Endothelial cell (in vitro differentiated cells): Measurements from ENCODE around the gene MRPL38. TPM values are rescaled to one million over a fixed set of nuclear protein-coding genes. Genes with fewer than 3 reads are reported as not detected.

ENCODE experiments used
- DNase-seq: peaks from one replicate; pipeline ENCODE4 v3.0.0; 2021; ENCODE audit warnings: low spot score
- H3K27ac Mint-ChIP-seq: one replicate; pipeline ENCODE4 v1.8.0; 2021; ENCODE audit warnings: mixed read lengths, inconsistent platforms; ENCODE audit not compliant: unreplicated experiment
- H3K27me3 Mint-ChIP-seq: one replicate; pipeline ENCODE4 v1.8.0; 2021; ENCODE audit warnings: mild to moderate bottlenecking, moderate library complexity, mixed read lengths, inconsistent platforms; ENCODE audit not compliant: unreplicated experiment
- H3K36me3 Mint-ChIP-seq: one replicate; pipeline ENCODE4 v1.8.0; 2021; ENCODE audit warnings: mild to moderate bottlenecking, low read depth, mixed read lengths, inconsistent platforms; ENCODE audit not compliant: unreplicated experiment
- H3K4me1 Mint-ChIP-seq: one replicate; pipeline ENCODE4 v1.8.0; 2021; ENCODE audit warnings: mild to moderate bottlenecking, mixed read lengths, inconsistent platforms; ENCODE audit not compliant: unreplicated experiment
- H3K4me3 Mint-ChIP-seq: one replicate; pipeline ENCODE4 v1.8.0; 2021; ENCODE audit warnings: mild to moderate bottlenecking, mixed read lengths, inconsistent platforms; ENCODE audit not compliant: unreplicated experiment
- H3K9me3 Mint-ChIP-seq: one replicate; pipeline ENCODE4 v1.8.0; 2021; ENCODE audit warnings: mixed read lengths, inconsistent platforms; ENCODE audit not compliant: unreplicated experiment
- total RNA-seq: library from RNA; stranded (reverse); fragmentation: NEBNext Ultra II Directional; extraction: Animal tissue kit (Norgen Biotek cat#: 25700); gene quantifications from one replicate; pipeline ENCODE4 v1.2.1, GENCODE V29; 2021; ENCODE audit not compliant: unreplicated experiment
- TF ChIP-seq, protein P1 (sequence below): fragments of 200-600 bp; sonication (generic); IDR thresholded peaks from one replicate; pipeline ENCODE4 v1.5.0; 2021; ENCODE audit warnings: antibody characterized with exemption; ENCODE audit not compliant: unreplicated experiment

The MRPL38 gene
- total RNA-seq, 1 donor from 2014 or later, result 78.2 TPM

DNA sequence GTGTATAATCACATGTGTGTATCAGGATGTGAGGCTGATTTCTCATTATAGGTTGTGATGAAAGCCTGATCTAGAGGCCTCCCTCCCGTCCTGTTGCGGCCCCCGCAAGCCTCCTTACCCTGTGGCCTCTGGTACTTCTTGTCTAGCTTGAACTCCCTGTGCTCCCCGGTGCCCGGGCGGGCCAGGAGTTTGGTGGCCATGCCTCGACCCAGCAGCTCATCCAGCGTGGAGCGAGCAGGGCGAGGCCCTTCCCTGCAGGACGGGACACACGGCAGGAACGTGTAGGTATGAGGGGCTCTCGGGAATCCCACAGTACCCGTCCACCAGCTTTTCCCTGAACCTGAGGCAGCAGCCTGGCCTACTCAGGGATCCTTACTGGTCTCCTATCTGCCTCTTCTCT is 21.2 kb upstream of the MRPL38 start:
- DNase-seq, result no peak
- H3K9me3 Mint-ChIP-seq, result no peaks in the 10 kb centered on the region
- no peaks in the 10 kb centered on the region for H3K4me1 Mint-ChIP-seq
- H3K4me3 Mint-ChIP-seq, result no peak overlapping the region
- TF ChIP-seq, protein P1, sequence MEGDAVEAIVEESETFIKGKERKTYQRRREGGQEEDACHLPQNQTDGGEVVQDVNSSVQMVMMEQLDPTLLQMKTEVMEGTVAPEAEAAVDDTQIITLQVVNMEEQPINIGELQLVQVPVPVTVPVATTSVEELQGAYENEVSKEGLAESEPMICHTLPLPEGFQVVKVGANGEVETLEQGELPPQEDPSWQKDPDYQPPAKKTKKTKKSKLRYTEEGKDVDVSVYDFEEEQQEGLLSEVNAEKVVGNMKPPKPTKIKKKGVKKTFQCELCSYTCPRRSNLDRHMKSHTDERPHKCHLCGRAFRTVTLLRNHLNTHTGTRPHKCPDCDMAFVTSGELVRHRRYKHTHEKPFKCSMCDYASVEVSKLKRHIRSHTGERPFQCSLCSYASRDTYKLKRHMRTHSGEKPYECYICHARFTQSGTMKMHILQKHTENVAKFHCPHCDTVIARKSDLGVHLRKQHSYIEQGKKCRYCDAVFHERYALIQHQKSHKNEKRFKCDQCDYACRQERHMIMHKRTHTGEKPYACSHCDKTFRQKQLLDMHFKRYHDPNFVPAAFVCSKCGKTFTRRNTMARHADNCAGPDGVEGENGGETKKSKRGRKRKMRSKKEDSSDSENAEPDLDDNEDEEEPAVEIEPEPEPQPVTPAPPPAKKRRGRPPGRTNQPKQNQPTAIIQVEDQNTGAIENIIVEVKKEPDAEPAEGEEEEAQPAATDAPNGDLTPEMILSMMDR, result no peak
- H3K36me3 Mint-ChIP-seq, result peaks cover 5% of the 10 kb centered on the region
- H3K27me3 Mint-ChIP-seq, result peaks cover 6% of the 10 kb centered on the region
- H3K27ac Mint-ChIP-seq, result no peak overlapping the region

DNA sequence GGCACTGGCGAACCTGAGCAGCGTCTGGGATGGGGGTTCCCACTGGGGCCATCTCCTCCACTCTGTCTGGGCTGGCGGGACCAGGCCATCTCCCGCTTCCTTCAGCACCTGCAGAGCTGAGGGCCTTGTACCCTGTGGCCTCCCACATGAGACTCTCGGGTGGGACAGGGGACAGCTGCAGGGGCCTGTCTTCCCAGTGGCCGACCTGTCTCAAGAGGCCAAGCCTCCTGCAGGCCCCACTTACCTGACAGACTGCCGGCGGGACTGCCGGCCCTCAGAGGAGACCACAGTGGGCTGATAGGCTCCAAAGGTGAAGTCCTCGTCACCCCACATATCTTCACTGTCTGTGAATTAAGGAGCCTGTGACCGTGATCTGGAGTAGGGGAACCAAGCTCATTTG is 20.4 kb upstream of the MRPL38 start:
- no peak overlapping the region for H3K27ac Mint-ChIP-seq
- peaks cover 5% of the 10 kb centered on the region for H3K36me3 Mint-ChIP-seq
- H3K4me1 Mint-ChIP-seq, result no peaks in the 10 kb centered on the region
- peaks cover 6% of the 10 kb centered on the region for H3K27me3 Mint-ChIP-seq
- DNase-seq, result no peak
- TF ChIP-seq, protein P1, result no peak
- H3K4me3 Mint-ChIP-seq, result no peak overlapping the region
- H3K9me3 Mint-ChIP-seq, result no peaks in the 10 kb centered on the region

DNA sequence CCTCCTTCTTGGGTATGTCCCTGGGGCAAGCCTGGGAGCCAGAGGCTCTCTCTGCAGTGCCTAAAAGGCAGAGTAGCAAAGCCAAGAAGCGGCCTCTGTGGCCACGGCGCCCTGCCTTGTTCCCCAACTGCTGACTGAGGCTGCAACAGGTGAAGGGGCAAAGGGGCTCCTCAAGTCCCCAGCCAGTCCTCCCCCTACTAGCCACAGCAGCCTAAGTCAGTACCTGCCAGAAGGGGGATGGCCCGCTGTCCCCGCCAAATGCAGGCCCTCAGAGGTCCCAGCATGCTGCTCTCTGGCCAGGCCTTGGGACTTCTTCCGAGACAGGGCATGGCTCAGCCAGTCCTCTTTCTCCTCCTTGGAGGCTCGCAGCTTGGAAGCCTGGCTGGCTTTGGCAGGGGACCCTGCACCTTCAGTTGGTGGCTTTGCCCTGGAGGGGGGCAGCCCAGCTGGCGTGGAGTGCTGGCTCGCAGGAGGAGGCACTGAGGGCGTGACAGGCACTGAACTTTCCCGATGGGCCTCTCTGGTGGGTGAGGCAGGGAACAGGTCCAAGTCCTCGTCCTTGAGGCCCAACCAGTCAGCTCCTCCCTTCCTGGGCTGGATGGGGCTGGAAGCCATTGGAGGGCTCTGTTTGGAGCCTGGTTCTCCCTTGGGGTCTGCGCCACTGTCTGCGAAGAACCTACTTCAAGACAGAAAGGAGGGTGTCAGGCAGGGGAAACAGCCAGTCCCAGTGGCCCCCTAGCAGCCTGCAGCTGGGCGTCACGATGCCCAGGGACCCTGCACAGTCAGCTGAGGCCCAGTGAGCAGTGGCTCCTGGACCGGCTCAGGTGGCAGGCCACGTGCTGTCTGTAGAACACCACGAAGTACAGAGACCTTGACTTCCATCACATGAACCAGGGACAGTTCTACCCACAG is 18.5 kb upstream of the MRPL38 start:
- peaks cover 8% of the 10 kb centered on the region for H3K27me3 Mint-ChIP-seq
- TF ChIP-seq, protein P1, result no peak
- no peak for DNase-seq

DNA sequence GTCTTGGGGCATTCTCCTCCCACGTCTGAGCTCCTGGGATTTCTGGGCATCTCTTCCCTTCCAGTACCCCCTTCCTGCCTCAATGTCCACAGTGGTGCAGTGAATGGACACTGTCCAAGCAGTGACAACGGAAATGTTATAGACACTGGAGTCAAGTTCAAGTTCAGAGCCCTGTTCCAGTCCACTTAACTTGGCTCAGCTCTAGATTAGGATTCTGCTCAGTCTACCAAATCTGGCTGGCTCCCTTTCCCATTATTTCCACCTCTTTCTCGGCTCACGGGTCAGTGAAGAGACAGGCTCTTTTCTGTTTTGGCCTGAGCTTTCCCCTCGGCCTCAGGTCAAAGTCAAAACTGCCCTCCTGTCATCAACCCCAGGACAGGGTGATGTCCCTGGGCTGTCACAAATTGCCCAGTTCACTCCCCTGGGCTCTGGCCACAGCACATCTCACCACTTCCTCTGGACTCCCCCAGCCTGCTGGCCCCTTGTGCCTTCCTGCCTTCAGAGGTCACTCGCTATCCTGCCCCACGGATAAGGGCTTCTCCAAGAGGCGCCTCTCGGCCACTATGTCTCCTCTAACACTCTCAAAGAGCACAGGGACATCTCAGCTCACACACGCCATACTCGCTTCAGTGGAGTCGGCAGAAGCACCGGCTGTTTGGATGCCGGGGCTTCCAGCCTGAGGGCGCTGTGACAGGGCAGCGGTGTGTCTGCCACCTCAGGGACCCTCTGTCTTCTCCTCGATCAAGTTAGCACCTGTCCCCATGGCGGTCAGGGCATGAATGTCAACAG is 17.7 kb upstream of the MRPL38 start:
- Mint-ChIP-seq H3K27me3 (peaks cover 6% of the 10 kb centered on the region), H3K36me3 (peaks cover 5% of the 10 kb centered on the region), H3K9me3 (no peaks in the 10 kb centered on the region), H3K4me3 (no peak overlapping the region), H3K27ac (no peak overlapping the region), H3K4me1 (no peaks in the 10 kb centered on the region)
- no peak for DNase-seq
- TF ChIP-seq, protein P1, result no peak

More for the DNA sequence above, 18.5 kb upstream of the MRPL38 start:
- no peaks in the 10 kb centered on the region for H3K4me1 Mint-ChIP-seq
- no peak overlapping the region for H3K27ac Mint-ChIP-seq
- no peak overlapping the region for H3K4me3 Mint-ChIP-seq
- H3K36me3 Mint-ChIP-seq, result peaks cover 5% of the 10 kb centered on the region
- no peaks in the 10 kb centered on the region for H3K9me3 Mint-ChIP-seq

DNA sequence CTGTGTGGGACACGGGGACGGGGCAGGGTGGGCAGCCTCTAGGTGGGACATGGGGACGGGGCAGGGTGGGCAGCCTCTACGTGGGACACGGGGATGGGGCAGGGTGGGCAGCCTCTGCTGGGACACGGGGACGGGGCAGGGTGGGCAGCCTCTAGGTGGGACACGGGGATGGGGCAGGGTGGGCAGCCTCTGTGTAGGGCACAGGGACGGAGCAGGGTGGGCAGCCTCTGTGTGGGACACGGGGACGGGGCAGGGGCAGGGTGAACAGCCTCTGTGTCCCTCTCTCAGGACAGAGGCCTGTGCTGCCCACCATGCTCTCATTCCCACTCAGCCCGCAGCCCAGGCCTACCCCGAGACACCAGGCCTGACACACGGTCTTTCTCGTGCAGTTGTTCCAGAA is 16.9 kb upstream of the MRPL38 start:
- Mint-ChIP-seq H3K27me3 (peaks cover 6% of the 10 kb centered on the region), H3K36me3 (peaks cover 7% of the 10 kb centered on the region), H3K4me1 (peaks cover 3% of the 10 kb centered on the region), H3K4me3 (no peak overlapping the region), H3K27ac (no peak overlapping the region), H3K9me3 (no peaks in the 10 kb centered on the region)
- DNase-seq, result no peak
- TF ChIP-seq, protein P1, result no peak
